ENCODE data around the gene CTNNB1.

- TF ChIP-seq CTCF (IDR thresholded peaks at IDR 0.05) (no peak), JUNB (IDR thresholded peaks at IDR 0.05) (no peak)
Measured at GRCh38 chr3:41210966-41211365, 11.7 kb downstream of the CTNNB1 start.

Data from A549 (cell line).